HK-2 (cell line): ENCODE data around the gene SNHG17.
"Not testable (repeated sequence)": the region's sequence is repeated elsewhere in the genome, so short reads cannot be mapped to it uniquely, and the experiment has no call there.

Experiments
- DNase-seq: peaks from one replicate; pipeline ENCODE4 v3.0.0-alpha.2; 2018; ENCODE audit not compliant: unreplicated experiment

The SNHG17 gene

GRCh38 chr20:38447931-38448675 is 13.0 kb upstream of the SNHG17 start:
- DNase-seq = no peak

GRCh38 chr20:38447251-38447661 is 12.1 kb upstream of the SNHG17 start:
- no peak for DNase-seq

- peak; percentile 95 for DNase-seq
Measured at GRCh38 chr20:38446441-38447209, 11.5 kb upstream of the SNHG17 start.

- DNase-seq = no peak
Measured at GRCh38 chr20:38445901-38446425, 10.8 kb upstream of the SNHG17 start.

GRCh38 chr20:38445381-38445796 is 10.3 kb upstream of the SNHG17 start:
- no peak for DNase-seq

- no peak for DNase-seq
Measured at GRCh38 chr20:38441916-38442315, 6.8 kb upstream of the SNHG17 start.

GRCh38 chr20:38441110-38441509 is 6.0 kb upstream of the SNHG17 start:
- DNase-seq = not testable (repeated sequence)

- no peak for DNase-seq
Measured at GRCh38 chr20:38437796-38438195, 2.7 kb upstream of the SNHG17 start.

- DNase-seq = peak; percentile 54
Measured at GRCh38 chr20:38435555-38435939, 419 bp upstream of the SNHG17 start.

- DNase-seq = no peak
Measured at GRCh38 chr20:38434301-38434741, 807 bp downstream of the SNHG17 start.

- no peak for DNase-seq
Measured at GRCh38 chr20:38433304-38433972, 1.7 kb downstream of the SNHG17 start.

- not testable (repeated sequence) for DNase-seq
Measured at GRCh38 chr20:38432870-38433269, 2.3 kb downstream of the SNHG17 start.

GRCh38 chr20:38432292-38432691 is 2.8 kb downstream of the SNHG17 start:
- no peak for DNase-seq

- DNase-seq = no peak
Measured at GRCh38 chr20:38430679-38431325, 4.3 kb downstream of the SNHG17 start.

GRCh38 chr20:38429301-38429700 is 5.8 kb downstream of the SNHG17 start:
- DNase-seq = no peak

GRCh38 chr20:38428800-38429199 is 6.3 kb downstream of the SNHG17 start:
- DNase-seq = no peak

- no peak for DNase-seq
Measured at GRCh38 chr20:38427655-38428023, 7.5 kb downstream of the SNHG17 start.

- peak; percentile 83 for DNase-seq
Measured at GRCh38 chr20:38426006-38426897, 8.9 kb downstream of the SNHG17 start.

- DNase-seq = no peak
Measured at GRCh38 chr20:38424401-38424800, 10.7 kb downstream of the SNHG17 start.

- no peak for DNase-seq
Measured at GRCh38 chr20:38423541-38423940, 11.6 kb downstream of the SNHG17 start.

- no peak for DNase-seq
Measured at GRCh38 chr20:38421915-38422314, 13.2 kb downstream of the SNHG17 start.
